GM19193 (cell line): ENCODE measurements around the gene GLA.
A peak's percentile ranks its signal among the peaks of the same experiment; 100 is the strongest.

Experiments
- POLR2A ChIP-seq: IDR thresholded peaks from 4 replicates; pipeline ENCODE4 v1.6.1; 2011; ENCODE audit not compliant: insufficient read depth, insufficient read length; ENCODE audit errors: extremely low read depth

Gene GLA

DNA sequence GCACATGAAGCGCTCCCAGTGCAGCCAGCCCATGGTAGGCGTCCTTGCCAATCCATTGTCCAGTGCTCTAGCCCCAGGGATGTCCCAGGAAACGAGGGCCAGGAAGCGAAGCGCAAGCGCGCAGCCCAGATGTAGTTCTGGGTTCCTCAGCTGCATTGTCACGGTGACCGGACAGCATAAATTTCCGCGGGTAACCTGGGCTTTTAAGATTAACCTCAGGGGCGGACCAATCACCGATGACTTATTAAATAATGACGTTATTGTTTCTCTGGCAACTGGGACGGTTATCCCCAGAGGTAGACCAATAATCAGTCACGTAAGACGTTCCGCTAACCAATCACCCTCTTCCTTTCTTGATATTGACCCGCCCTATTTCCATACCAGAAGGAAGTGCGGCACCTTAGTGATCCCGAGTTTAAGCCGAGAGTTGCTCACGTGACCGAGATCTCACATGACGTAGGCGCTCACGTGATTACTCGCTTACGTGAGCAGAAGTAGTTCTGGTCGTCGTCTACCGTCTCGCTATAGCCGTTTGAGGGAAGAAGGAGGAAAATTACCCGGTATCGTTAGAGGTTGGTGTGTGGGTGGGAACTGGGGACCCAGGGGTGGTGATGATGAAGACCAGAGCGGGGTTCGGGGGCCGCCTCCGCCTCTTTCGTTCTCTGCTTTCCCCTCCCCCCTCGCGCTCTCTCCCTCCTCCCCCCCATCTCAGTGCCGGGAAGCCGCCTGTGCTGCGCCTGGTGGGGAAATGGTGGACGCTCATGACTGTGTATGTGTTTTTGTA is at the start of gene GLA, which contains the start of gene HNRNPH2:
Gene GLA, minus strand, starts transcription at position 178 of the 784 bp plus-strand sequence. Its CDS starts 22 bp downstream, at position 156.
Gene HNRNPH2, plus strand, starts transcription at position 475 of the 784 bp plus-strand sequence. CDS start 3,767 bp downstream, outside the sequence.
- TF ChIP-seq POLR2A, result peak; percentile 61

DNA sequence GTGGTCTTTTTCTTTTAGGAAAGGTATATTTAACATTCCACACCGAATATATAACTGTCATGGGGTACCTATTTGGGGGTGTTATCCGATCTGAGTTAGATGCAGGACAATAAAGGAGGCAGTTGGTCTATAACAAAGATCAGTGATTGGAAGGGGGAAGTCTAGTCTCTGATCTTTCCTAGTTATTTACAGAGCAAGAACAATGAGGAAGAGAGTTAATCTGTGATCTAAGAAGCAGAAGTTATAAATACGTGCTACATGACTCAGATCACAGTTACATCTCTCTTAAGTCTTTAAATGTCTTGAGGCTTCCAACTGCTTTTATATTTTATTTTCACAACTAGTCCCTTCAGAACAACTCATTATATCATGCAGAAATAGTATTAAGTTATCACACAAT is 44.3 kb upstream of the GLA start:
- TF ChIP-seq POLR2A, result no peak

DNA sequence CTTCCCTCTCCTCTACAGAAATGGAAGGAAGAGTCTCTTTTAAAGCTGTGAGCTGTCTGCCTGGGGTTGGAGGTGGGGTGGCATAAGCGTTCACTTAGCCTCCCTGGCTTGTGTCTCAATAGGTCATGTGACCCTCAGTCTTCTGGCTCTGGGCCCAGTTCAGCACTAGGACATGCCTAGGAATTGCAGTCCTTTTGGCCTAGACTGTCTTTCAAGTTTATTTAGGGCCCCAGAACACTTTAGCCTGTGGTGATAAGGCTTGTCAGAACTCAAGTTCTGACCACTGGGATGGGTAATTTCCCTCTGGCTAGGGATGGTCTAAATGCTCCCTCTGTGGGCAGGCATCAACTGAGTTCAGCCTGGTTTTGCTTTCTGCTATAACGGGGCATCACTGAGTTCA is 43.2 kb upstream of the GLA start:
- TF ChIP-seq POLR2A, result no peak

GRCh38 chrX:101450085-101450484 is 42.4 kb upstream of the GLA start:
- no peak for TF ChIP-seq POLR2A

GRCh38 chrX:101449279-101449678 is 41.6 kb upstream of the GLA start:
- no peak for TF ChIP-seq POLR2A

- no peak for TF ChIP-seq POLR2A
Observed at GRCh38 chrX:101442085-101442484, 34.4 kb upstream of the GLA start.

GRCh38 chrX:101430457-101431078 is 22.8 kb upstream of the GLA start:
- TF ChIP-seq POLR2A, result no peak

GRCh38 chrX:101429934-101430333 is 22.2 kb upstream of the GLA start:
- TF ChIP-seq POLR2A, result no peak

DNA sequence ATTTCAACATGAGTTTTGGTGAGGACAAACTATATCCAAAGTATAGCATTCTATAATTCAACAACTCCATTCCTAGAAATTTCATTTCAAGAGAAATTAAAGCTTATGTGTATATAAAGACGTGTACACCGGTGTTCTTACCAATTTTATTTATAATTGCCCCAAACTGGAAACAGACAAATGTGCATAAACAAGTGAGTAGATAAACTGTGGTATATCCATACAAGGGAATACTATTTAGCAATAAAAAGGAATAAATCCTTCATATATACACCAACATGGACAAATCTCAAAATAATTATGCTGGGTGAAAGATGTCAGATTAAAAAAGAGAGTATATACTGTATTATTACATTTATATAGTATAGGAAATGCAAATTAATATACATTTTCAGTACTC is 20.2 kb upstream of the GLA start:
- no peak for TF ChIP-seq POLR2A

DNA sequence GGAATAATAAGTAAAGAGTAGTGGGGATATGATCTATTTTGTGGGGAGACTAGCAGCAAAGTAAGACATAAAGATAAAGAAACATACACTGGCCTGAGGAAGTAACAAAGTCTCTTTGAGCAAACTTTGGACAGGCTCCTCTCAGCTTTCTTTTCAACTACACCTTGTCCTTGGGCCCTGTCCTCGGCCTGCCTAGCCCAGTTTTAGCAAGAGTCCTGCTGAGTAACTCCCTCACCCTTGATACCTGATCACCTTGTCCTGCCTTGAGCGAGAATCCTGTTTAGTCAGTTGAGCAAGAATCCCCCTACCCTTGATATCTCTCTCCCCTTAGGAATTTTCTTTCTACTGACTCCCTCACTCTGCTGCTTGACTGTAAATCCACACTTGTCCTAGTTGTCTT is 11.8 kb upstream of the GLA start:
- no peak for TF ChIP-seq POLR2A

- TF ChIP-seq POLR2A, result peak; percentile 42
Observed at GRCh38 chrX:101417981-101418841, 10.5 kb upstream of the GLA start.

GRCh38 chrX:101417190-101417589 is 9.5 kb upstream of the GLA start:
- no peak for TF ChIP-seq POLR2A

DNA sequence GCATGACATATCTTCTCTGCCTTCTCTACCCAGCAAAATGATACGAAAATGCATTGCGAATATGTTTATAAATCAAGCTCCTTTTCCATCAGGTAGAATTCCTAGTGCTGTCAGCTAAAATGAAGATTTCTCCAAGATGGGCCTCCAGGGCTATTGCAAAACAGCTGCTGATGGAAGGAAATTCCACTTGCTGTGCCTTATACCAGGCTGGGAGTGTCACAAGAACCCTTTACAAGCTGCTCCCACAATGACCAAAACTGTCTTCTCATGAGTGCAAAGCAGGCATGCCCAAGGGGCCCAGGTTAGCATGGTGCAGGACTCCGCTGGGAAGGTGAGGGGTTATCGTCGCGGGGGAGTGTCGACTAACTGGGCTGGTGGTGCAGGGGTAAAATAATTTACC is 9.0 kb upstream of the GLA start:
- no peak for TF ChIP-seq POLR2A

GRCh38 chrX:101415180-101416145 is 7.7 kb upstream of the GLA start:
- TF ChIP-seq POLR2A, result no peak
